ENCODE measurements around the gene COQ9.

COQ9 gene

GRCh38 chr16:57509231-57509923, 62.1 kb downstream of the COQ9 start:
- TF ChIP-seq CTCF (IDR thresholded peaks at IDR 0.05; ENCODE audit: low read depth, low read length), result no peak
- no peak for DNase-seq (ENCODE audit: low read depth in 2 of 2)
- no peak overlapping the region for H3K4me3 ChIP-seq (replicated peaks in 1 of 2; ENCODE audit: low read depth in 2 of 2, low read length in 2 of 2)

DNA sequence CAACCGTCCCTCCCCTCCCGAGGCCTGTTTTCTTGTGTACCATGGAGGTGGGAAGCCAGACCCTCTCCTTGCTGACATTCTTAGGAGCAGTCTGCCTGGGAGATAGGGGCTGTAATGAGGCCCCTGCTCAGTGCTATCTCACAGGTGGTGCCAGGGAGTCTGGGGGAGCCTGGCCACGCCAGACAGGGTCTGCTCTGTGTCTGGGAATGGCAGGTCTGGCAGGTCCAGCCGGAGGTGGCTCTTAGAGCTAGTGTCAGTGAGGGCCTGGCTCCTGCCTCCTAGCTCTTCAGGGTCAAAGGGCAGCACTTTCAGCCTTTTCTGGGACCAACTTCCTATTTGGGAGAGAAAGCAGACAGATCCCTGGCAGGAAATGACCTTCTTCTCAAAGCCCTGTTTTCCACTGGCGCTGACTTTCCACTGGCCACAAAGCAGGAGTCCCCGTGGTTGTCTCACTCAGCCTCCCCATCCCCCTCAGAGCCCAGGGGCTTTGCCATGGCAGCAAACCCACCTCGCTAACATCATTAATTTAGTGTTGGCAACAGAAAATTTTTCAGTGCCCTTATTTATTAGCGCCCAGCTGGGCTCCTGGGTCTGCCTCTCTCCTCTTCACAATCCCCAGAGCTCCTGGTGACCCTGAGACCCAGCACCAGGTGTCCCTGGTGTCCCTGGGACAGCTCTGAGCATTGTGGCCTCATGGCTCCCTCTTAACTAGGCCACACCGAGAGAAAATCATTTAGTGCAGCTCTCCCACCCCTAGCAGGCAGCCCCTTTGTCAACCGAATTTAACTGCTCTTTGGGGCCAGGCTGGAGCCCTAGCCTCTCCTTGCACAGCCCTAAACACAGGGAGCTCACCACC, 63.0 kb downstream of the COQ9 start:
- DNase-seq (ENCODE audit: low read depth in 2 of 2), result no peak
- no peak for TF ChIP-seq CTCF (IDR thresholded peaks at IDR 0.05; ENCODE audit: low read depth, low read length)
- H3K4me3 ChIP-seq (replicated peaks in 1 of 2; ENCODE audit: low read depth in 2 of 2, low read length in 2 of 2), result no peak overlapping the region

Measured in cardiac fibroblast (primary cell).